ENCODE data around the gene CFAP251. TPM values are rescaled to one million over a fixed set of nuclear protein-coding genes. Genes with fewer than 3 reads are reported as not detected.

CFAP251 gene
- total RNA-seq, 1 experiment from 2014 or later: 3.2 TPM

DNA sequence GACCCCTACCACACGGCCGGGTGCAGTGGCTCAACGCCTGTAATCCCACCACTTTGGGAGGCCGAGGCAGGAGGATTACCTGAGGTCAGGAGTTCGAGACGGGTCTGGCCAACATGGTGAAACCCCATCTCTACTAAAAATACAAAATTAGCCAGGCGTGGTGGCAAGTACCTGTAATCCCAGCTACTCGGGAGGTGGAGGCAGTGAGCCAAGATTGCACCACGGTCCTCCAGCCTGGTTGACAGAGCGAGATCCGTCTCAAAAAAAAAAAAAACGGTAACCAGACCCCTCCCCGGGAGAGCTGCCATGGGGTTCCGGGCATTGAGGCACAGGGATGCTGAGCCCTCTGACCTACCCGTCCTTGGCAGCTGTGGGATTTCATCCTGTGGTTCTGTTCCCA, 125.1 kb downstream of the CFAP251 start:
- CTCF ChIA-PET: no interaction called here

DNA sequence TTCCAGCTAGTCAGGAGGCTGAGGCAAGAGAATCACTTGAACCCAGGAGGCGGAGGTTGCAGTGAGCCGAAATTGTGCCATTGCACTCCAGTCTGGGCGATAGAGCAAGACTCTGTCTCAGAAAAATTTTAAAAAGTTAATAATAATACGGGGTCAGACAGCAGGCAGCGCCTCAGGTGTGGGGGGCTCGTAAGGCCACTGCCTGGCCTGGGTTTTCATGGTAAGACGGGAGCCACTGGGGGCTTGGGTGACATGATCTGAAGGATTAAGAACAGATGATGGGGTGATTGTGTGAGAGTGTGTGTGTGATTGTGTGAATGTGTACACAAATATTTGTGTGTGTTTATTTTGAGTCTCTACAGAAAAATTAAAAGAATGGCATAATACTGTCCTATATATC, 126.9 kb downstream of the CFAP251 start:
- TF ChIP-seq EZH2phosphoT487 (IDR thresholded peaks at IDR 0.05; ENCODE audit: borderline replicate concordance, low read length) (no peak), EZH2 (IDR thresholded peaks at IDR 0.05; ENCODE audit: low read length, unreplicated experiment) (no peak)
- TF ChIP-seq, protein P1, sequence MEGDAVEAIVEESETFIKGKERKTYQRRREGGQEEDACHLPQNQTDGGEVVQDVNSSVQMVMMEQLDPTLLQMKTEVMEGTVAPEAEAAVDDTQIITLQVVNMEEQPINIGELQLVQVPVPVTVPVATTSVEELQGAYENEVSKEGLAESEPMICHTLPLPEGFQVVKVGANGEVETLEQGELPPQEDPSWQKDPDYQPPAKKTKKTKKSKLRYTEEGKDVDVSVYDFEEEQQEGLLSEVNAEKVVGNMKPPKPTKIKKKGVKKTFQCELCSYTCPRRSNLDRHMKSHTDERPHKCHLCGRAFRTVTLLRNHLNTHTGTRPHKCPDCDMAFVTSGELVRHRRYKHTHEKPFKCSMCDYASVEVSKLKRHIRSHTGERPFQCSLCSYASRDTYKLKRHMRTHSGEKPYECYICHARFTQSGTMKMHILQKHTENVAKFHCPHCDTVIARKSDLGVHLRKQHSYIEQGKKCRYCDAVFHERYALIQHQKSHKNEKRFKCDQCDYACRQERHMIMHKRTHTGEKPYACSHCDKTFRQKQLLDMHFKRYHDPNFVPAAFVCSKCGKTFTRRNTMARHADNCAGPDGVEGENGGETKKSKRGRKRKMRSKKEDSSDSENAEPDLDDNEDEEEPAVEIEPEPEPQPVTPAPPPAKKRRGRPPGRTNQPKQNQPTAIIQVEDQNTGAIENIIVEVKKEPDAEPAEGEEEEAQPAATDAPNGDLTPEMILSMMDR (conservative IDR thresholded peaks at IDR 0.05; ENCODE audit: low read depth, low read length): no peak
- Histone ChIP-seq H3K9me3 (ENCODE audit: low read length) (no peaks in the 10 kb centered on the region), H3F3A (ENCODE audit: low read length, unreplicated experiment) (no peaks in the 10 kb centered on the region), H2AFZ (ENCODE audit: low read length) (no peak overlapping the region), H3K9me2 (replicated peaks; ENCODE audit: low read length) (no peaks in the 10 kb centered on the region), H3K4me3 (ENCODE audit: low read length) (no peak overlapping the region), H3K36me3 (ENCODE audit: low read depth, low read length) (peaks cover 17% of the 10 kb centered on the region; the same call in 1 of the 2 replicates), H3K4me2 (ENCODE audit: low read length) (no peak overlapping the region), H3K27ac (ENCODE audit: low read length) (no peak overlapping the region), H3K9ac (ENCODE audit: low read length) (no peak overlapping the region), H4K20me1 (ENCODE audit: low read length) (no peaks in the 10 kb centered on the region), H3K4me1 (ENCODE audit: insufficient read depth, low read length) (no peaks in the 10 kb centered on the region), H3K27me3 (ENCODE audit: low read length) (no peaks in the 10 kb centered on the region), H3K79me2 (ENCODE audit: low read length) (no peaks in the 10 kb centered on the region)
- ChIA-PET CTCF (no interaction called here), POLR2A (ENCODE audit: unreplicated experiment) (no interaction called here)
- no peak for DNase-seq
- intact Hi-C loops (cut with micrococcal nuclease): no loop called here
- ATAC-seq: no peak
- no TSS peak for BruUV-seq (replicated peaks)

More for the DNA sequence above, 125.1 kb downstream of the CFAP251 start:
- no peaks in the 10 kb centered on the region for H3K9me2 ChIP-seq (replicated peaks; ENCODE audit: low read length)
- TF ChIP-seq EZH2phosphoT487 (IDR thresholded peaks at IDR 0.05; ENCODE audit: borderline replicate concordance, low read length): no peak
- no peak for TF ChIP-seq EZH2 (IDR thresholded peaks at IDR 0.05; ENCODE audit: low read length, unreplicated experiment)
- TF ChIP-seq, protein P1 (conservative IDR thresholded peaks at IDR 0.05; ENCODE audit: low read depth, low read length): no peak
- H3K9me3 ChIP-seq (ENCODE audit: low read length): no peaks in the 10 kb centered on the region
- H4K20me1 ChIP-seq (ENCODE audit: low read length): no peaks in the 10 kb centered on the region
- no TSS peak for BruUV-seq (replicated peaks)
- POLR2A ChIA-PET (ENCODE audit: unreplicated experiment): no interaction called here
- H3K4me2 ChIP-seq (ENCODE audit: low read length): no peak overlapping the region
- intact Hi-C loops (cut with micrococcal nuclease): no loop called here
- no peaks in the 10 kb centered on the region for H3K79me2 ChIP-seq (ENCODE audit: low read length)
- DNase-seq (no peak), ATAC-seq (no peak)
- H3K9ac ChIP-seq (ENCODE audit: low read length): no peak overlapping the region
- no peaks in the 10 kb centered on the region for H3K27me3 ChIP-seq (ENCODE audit: low read length)
- no peak overlapping the region for H2AFZ ChIP-seq (ENCODE audit: low read length)
- no peak overlapping the region for H3K4me3 ChIP-seq (ENCODE audit: low read length)
- H3F3A ChIP-seq (ENCODE audit: low read length, unreplicated experiment): no peaks in the 10 kb centered on the region
- no peak overlapping the region for H3K27ac ChIP-seq (ENCODE audit: low read length)
- no peaks in the 10 kb centered on the region for H3K4me1 ChIP-seq (ENCODE audit: insufficient read depth, low read length)
- H3K36me3 ChIP-seq (ENCODE audit: low read depth, low read length): peaks cover 21% of the 10 kb centered on the region; the same call in 1 of the 2 replicates

DNA sequence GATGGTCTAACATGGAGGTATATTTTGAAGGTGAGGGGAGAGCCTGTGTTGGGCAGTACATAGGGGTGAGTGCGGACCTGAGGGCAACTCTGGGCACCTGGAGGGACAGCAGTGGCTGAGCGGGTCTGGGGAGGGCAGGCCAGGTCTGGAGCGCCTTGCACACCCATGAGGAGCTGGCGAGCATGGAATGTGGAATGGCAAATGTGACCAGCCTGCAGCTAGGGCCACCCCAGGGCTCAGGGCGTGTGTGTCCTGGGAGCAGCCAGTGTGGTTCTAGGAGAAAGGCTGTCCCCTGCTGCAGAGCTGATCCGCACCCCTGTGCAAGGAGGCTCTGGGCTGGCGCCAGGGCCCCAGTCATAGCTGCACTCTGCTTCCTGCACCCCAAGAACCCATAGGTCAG, 127.8 kb downstream of the CFAP251 start:
- Histone ChIP-seq H3K9me3 (ENCODE audit: low read length) (no peaks in the 10 kb centered on the region), H3K36me3 (ENCODE audit: low read depth, low read length) (peaks cover 15% of the 10 kb centered on the region; the same call in 1 of the 2 replicates), H3K4me3 (ENCODE audit: low read length) (no peak overlapping the region), H3K27ac (ENCODE audit: low read length) (no peak overlapping the region), H4K20me1 (ENCODE audit: low read length) (no peaks in the 10 kb centered on the region), H3K4me1 (ENCODE audit: insufficient read depth, low read length) (no peaks in the 10 kb centered on the region), H3K4me2 (ENCODE audit: low read length) (no peak overlapping the region), H3K79me2 (ENCODE audit: low read length) (no peaks in the 10 kb centered on the region), H3K9ac (ENCODE audit: low read length) (no peak overlapping the region), H3K9me2 (replicated peaks; ENCODE audit: low read length) (no peaks in the 10 kb centered on the region), H3K27me3 (ENCODE audit: low read length) (no peaks in the 10 kb centered on the region), H2AFZ (ENCODE audit: low read length) (no peak overlapping the region), H3F3A (ENCODE audit: low read length, unreplicated experiment) (no peaks in the 10 kb centered on the region)
- ATAC-seq (no peak), DNase-seq (no peak)
- TF ChIP-seq EZH2phosphoT487 (IDR thresholded peaks at IDR 0.05; ENCODE audit: borderline replicate concordance, low read length) (no peak), EZH2 (IDR thresholded peaks at IDR 0.05; ENCODE audit: low read length, unreplicated experiment) (no peak)
- TF ChIP-seq, protein P1 (conservative IDR thresholded peaks at IDR 0.05; ENCODE audit: low read depth, low read length): no peak
- intact Hi-C loops (cut with micrococcal nuclease): no loop called here
- BruUV-seq (replicated peaks): no TSS peak
- ChIA-PET POLR2A (ENCODE audit: unreplicated experiment) (no interaction called here), CTCF (no interaction called here)
